ENCODE data around the gene HOXB3.

The HOXB3 gene

DNA sequence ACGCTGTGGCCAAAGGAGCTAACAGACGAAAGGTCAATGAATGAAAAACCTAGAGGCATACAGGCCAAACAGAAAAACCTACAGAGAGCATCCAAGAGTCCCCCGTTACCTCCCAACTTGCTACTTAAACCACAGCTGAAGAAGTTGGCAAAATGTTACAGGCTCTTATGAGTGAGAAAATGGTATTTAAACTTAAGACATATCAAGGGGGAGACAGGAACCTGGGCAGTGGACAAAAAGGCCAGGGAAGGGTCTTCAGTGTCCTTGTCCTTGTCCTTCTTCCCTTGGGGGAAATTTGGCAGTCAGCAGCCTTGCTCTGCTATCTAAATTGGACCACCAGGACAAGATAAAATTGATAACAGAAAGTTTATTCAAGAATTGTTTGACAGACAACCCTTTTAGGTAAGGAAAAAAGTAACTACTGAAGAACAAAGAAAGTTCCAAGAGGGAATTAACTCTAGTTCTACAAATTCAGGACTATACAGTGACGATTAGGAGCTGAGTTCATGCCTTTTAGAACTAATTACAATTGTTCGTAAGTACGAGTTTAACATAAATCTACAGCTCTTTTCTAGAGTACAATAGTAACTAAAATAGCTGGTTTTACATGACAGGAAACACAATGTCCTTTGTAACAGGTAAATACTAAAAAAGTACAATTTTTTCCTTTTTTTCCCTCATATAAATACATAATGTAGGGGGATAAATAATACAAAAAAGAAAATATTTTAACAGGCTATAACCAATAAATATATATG is 41.3 kb downstream of the HOXB3 start:
- Histone ChIP-seq H3K4me3 (no peak overlapping the region), H3K9ac (ENCODE audit: insufficient read length) (no peak overlapping the region), H3K36me3 (ENCODE audit: insufficient read depth, low read length) (peaks cover 17% of the 10 kb centered on the region; the same call in 1 of the 2 replicates), H3K9me3 (ENCODE audit: low read depth, low read length) (no peaks in the 10 kb centered on the region), H3K27ac (peak overlapping the region; percentile 95)
- no peak for DNase-seq (ENCODE audit: low read depth, low spot score)
- TF ChIP-seq EZH2 (IDR thresholded peaks at IDR 0.05), result no peak
- TF ChIP-seq FOXP2 (optimal IDR thresholded peaks at IDR 0.05; ENCODE audit: control extremely low read depth, extremely low read length, insufficient read depth), result no peak
- no peak for TF ChIP-seq POLR2AphosphoS5 (IDR thresholded peaks at IDR 0.05; ENCODE audit: borderline replicate concordance, low read depth, low read length)

DNA sequence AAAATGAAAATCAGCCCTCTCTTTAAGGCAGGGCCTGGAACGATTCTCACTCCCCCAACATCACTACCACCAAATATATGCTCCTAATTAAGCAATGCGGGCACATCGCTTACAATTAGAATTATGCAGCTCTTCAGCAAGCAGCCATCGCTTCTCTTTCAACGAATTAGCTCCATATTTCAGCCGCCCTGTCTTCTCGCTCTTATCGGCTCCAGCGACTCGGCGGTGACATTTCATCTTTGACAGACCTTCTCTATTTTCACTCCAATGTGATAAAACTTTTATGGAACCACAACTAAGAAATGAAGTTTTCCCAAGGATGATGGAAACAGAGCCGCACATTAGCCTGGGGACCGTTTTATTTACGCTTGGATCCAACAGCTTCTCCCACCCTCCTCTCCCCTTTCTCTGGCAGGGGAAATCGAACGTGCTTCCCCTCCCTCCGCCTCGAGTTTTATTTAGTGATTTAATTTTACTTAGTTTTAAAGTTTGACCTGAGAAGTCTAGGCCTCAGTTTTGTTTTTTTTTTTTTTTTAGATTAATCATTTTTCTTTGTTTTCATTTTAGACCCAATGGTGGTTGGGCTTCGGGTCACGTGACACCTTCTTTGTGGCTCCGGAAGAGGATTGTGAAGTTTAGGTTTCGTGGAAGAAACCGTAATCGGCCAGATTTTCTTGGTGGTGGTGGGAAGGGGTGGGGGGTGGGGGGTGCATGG is 42.1 kb downstream of the HOXB3 start:
- peak overlapping the region; percentile 71 for H3K4me3 ChIP-seq
- H3K36me3 ChIP-seq (ENCODE audit: insufficient read depth, low read length), result peaks cover 17% of the 10 kb centered on the region; the same call in 1 of the 2 replicates
- no peak for TF ChIP-seq FOXP2 (optimal IDR thresholded peaks at IDR 0.05; ENCODE audit: control extremely low read depth, extremely low read length, insufficient read depth)
- peak overlapping the region; percentile 30 for H3K9ac ChIP-seq (ENCODE audit: insufficient read length)
- no peaks in the 10 kb centered on the region for H3K9me3 ChIP-seq (ENCODE audit: low read depth, low read length)
- no peak for DNase-seq (ENCODE audit: low read depth, low spot score)
- H3K27ac ChIP-seq, result peak overlapping the region; percentile 95

DNA sequence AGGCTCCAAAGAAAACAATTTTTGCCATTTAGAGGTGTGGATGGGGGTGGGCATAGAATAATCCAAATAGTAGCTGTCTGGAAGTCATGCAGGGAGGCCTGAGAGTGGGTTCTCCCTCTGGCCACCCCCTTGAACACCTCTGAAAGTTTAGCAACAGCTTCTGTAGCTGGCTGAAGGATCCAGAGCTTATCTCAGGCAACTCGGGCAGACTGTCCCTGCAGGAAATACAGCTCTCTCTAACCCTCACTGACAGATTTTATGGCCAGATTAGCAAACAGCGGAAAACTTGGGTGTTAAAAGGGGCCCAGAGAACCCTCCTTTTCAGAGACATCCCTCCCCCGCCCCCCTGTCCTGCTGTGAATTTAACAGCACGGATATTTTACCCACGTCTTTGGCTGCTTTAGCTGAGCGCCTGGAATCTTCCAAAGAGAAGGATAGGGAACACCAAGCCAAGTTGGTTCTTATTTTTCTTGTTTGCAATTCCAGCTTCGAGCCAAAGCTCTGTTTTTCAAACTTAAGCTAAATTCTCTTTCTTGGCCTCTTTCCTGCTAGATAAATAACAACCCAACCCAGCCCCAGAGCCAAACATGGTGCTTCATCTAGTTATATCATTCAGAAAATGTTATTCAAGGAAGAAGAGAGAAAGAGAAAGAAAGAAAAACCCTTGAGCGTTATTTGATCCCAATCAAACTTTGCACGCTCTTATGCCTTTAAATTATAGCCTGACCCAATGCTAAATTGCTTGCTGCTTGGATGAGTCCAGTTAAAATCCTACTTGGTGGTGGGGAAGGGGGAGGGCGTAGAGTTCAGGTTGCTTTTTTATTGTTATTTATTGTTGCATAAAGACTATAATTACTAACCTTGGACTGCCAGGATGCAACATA is 42.9 kb downstream of the HOXB3 start:
- Histone ChIP-seq H3K4me3 (peak overlapping the region; percentile 71), H3K27ac (peak overlapping the region; percentile 95), H3K9me3 (ENCODE audit: low read depth, low read length) (no peaks in the 10 kb centered on the region), H3K36me3 (ENCODE audit: insufficient read depth, low read length) (peaks cover 17% of the 10 kb centered on the region; the same call in 1 of the 2 replicates), H3K9ac (ENCODE audit: insufficient read length) (peak overlapping the region; percentile 30)
- no peak for TF ChIP-seq FOXP2 (optimal IDR thresholded peaks at IDR 0.05; ENCODE audit: control extremely low read depth, extremely low read length, insufficient read depth)
- TF ChIP-seq EZH2 (IDR thresholded peaks at IDR 0.05), result no peak
- peak; percentile 46; the same call in 1 of the 2 replicates for TF ChIP-seq POLR2AphosphoS5 (IDR thresholded peaks at IDR 0.05; ENCODE audit: borderline replicate concordance, low read depth, low read length)
- DNase-seq (ENCODE audit: low read depth, low spot score), result peak; percentile 34

DNA sequence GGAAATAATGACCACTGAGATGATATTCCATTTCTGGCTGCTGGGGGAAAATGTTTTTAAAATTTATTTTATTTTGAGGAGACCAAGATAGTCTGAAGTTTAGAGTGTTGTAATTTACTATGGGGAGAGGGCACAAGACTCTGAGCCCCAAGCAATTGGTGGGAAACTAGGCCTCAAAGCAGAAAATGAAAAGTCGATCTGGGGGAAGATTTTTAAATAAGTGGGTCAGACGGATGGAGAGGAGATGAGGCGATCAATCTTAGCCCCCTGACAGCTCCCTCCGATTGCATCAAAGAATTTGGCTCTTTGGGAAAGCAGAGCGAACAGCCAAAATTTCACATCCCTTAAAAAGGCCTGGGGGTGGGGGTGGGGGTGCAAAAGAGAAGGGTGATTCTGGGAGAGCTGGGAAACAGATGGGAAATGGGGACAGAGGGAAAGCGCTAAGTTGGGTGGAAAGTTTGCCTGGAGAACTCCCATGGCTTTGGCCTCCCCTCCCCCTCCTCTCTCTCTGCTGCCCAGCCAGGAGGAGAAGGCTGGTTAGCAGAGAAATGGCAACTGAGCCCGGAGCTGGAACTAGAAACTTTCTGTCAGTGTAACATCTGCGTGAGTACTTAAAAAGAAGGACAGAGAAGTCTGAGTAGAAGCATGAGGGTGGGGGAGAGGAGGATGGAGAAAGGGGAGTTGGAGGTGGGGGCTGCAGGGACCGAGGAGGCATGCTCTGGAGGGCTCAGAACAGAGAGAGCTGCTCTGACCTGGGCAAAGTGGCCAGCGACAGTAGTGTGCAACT is 43.7 kb downstream of the HOXB3 start:
- no peak overlapping the region for H3K9ac ChIP-seq (ENCODE audit: insufficient read length)
- peak overlapping the region; percentile 95 for H3K27ac ChIP-seq
- H3K9me3 ChIP-seq (ENCODE audit: low read depth, low read length), result no peaks in the 10 kb centered on the region
- no peak for TF ChIP-seq EZH2 (IDR thresholded peaks at IDR 0.05)
- peak overlapping the region; percentile 71 for H3K4me3 ChIP-seq
- DNase-seq (ENCODE audit: low read depth, low spot score), result no peak
- peaks cover 10% of the 10 kb centered on the region; the same call in 1 of the 2 replicates for H3K36me3 ChIP-seq (ENCODE audit: insufficient read depth, low read length)

DNA sequence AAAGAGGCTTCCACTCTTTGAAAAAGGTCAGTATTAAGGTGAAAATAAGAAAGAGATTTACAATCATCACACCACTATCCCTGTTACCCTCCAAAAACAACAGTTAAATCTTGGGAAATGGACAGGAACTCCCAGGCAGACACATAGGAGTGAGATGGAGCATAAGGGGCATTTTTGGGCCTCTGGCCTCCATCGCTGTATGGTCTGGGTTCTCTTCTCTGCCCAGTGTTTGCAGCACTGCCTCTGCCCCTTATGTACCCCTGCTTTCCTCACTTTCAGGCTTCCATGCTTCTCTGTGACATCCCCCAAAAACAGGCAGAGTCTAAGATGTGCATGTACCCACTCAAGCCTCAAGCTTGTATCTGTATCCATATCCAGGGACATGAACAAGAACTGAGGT is 44.5 kb downstream of the HOXB3 start:
- H3K4me3 ChIP-seq, result no peak overlapping the region
- peaks cover 9% of the 10 kb centered on the region; the same call in 1 of the 2 replicates for H3K36me3 ChIP-seq (ENCODE audit: insufficient read depth, low read length)
- H3K9me3 ChIP-seq (ENCODE audit: low read depth, low read length), result no peaks in the 10 kb centered on the region
- no peak for TF ChIP-seq FOXP2 (optimal IDR thresholded peaks at IDR 0.05; ENCODE audit: control extremely low read depth, extremely low read length, insufficient read depth)
- no peak for TF ChIP-seq POLR2AphosphoS5 (IDR thresholded peaks at IDR 0.05; ENCODE audit: borderline replicate concordance, low read depth, low read length)
- no peak for TF ChIP-seq EZH2 (IDR thresholded peaks at IDR 0.05)
- no peak overlapping the region for H3K27ac ChIP-seq
- no peak overlapping the region for H3K9ac ChIP-seq (ENCODE audit: insufficient read length)
- DNase-seq (ENCODE audit: low read depth, low spot score), result no peak

DNA sequence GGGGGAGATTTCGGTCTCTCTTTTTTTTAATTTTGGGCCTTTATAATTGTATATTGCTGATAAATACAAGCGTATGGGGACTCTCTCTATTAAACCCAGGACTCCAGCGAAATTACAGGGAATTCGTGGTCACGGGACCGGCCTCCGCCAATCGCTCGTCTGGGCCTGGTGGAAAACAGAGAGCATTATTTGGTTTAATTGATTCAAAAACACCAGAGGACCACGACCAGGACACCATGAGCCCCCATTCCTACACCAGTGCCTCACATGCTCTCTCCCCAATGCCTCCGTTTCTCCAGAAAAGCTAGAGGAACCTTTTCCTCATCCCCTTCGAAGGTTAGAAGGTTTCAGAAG is 45.0 kb downstream of the HOXB3 start, which contains the start of gene HOXB2:
Gene HOXB2, minus strand, starts transcription at position 88 of the 354 bp plus-strand sequence. CDS start 198 bp downstream, outside the sequence.
- no peak for TF ChIP-seq POLR2AphosphoS5 (IDR thresholded peaks at IDR 0.05; ENCODE audit: borderline replicate concordance, low read depth, low read length)
- no peak for TF ChIP-seq FOXP2 (optimal IDR thresholded peaks at IDR 0.05; ENCODE audit: control extremely low read depth, extremely low read length, insufficient read depth)
- no peak for TF ChIP-seq EZH2 (IDR thresholded peaks at IDR 0.05)
- no peak for DNase-seq (ENCODE audit: low read depth, low spot score)
- Histone ChIP-seq H3K9me3 (ENCODE audit: low read depth, low read length) (no peaks in the 10 kb centered on the region), H3K27ac (no peak within 1 kb of the TSS), H3K9ac (ENCODE audit: insufficient read length) (no peak within 1 kb of the TSS), H3K4me3 (no peak within 1 kb of the TSS), H3K36me3 (ENCODE audit: insufficient read depth, low read length) (peaks cover 4% of the 10 kb centered on the region; the same call in 1 of the 2 replicates)

DNA sequence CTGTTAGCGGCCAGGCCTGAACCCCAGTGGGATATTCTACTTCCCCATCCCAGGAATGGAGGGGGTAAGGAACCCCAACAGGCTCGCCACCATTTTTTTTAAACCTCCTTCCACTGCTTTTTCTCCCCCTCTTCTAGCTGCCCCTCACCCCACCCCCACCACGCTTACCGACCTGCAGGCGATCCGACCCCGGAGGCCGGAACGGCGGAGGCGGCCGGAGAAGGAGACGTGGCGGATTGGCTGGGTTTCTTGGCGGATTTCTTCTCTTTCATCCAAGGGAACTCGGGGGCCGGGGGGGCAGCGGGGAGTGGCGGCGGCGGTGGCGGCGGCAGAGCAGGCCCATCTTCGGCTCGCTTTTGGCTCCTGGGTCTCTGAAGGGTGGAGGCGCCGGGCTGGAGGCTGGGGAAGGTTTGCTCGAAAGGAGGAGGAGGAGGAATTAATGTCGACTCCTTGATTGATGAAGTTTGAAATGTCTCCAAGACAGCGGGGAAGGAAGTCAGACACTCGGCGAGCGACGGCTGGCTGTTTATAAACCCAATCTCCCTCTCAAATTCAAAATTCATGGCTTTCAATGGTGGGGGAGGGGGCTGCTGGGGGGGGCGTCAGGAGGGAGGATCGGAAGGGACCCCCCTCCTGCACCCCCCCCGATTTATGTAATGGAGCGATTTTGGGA is 45.6 kb downstream of the HOXB3 start:
- no peak for TF ChIP-seq POLR2AphosphoS5 (IDR thresholded peaks at IDR 0.05; ENCODE audit: borderline replicate concordance, low read depth, low read length)
- TF ChIP-seq FOXP2 (optimal IDR thresholded peaks at IDR 0.05; ENCODE audit: control extremely low read depth, extremely low read length, insufficient read depth), result no peak
- no peak for TF ChIP-seq EZH2 (IDR thresholded peaks at IDR 0.05)
- Histone ChIP-seq H3K9ac (ENCODE audit: insufficient read length) (no peak overlapping the region), H3K9me3 (ENCODE audit: low read depth, low read length) (no peaks in the 10 kb centered on the region), H3K4me3 (no peak overlapping the region), H3K36me3 (ENCODE audit: insufficient read depth, low read length) (no peaks in the 10 kb centered on the region), H3K27ac (no peak overlapping the region)
- no peak for DNase-seq (ENCODE audit: low read depth, low spot score)

Data from SK-N-MC (cell line).